A673 (cell line): ENCODE results near the gene SPEM3.

ENCODE experiments used
- EZH2 ChIP-seq: fragments of 200-600 bp; sonication (generic); IDR thresholded peaks from 2 replicates; pipeline ENCODE4 v1.6.1; 2017; ENCODE audit warnings: borderline replicate concordance, low read depth, mild to moderate bottlenecking, mixed read lengths, antibody characterized with exemption, low read length; ENCODE audit not compliant: poor library complexity, severe bottlenecking
- TF ChIP-seq, protein P1 (sequence below): fragments of 300-800, 200-600 bp; sonication (generic); conservative IDR thresholded peaks from 2 replicates; pipeline ENCODE4 v1.5.1; 2017; ENCODE audit warnings: low read depth, mild to moderate bottlenecking, antibody characterized with exemption, low read length, moderate library complexity, mixed read lengths

DNA sequence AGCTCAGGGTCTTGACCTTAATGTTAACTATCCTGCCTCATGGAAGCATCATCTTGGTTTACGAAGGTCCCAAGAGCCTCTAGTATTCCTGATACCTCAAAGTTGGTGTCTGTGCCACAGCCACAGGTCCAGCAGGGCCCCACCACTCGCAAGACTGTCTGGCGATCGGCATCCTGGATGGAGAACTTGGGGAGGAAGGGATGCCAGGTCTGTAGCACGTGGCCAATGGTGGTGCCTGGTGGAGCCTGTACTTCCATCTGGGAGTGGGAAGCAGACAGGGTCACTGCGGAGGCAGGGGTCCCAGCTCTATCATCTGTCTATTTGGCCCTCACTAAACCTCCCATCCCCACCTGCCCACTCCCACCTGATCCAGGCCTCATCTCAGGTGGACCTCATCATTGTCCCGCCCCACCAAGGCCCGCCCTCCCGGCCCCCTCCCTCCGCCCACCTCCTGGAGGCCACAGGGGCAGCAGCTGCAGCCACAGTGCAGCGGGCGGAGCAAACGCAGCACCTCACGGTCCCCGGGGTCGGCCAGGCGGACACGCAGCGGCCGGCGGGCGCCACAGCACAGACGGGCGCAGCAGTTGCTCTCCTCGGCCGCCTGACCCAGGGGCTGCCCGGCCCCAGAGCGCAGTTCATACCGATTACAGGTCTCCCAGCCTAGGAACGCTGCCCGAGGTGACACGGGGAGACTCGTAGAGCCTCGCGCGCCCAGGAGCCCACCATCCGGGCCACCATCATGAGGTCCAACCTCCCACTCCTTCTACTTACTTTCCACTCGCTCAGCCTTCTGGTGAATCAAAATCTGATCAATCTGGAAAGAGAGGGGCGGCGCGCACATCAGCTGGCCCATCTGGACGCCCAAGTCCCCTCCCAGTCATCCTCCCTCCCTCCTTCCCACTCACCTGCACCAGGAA lies 35.7 kb upstream of the SPEM3 start:
- TF ChIP-seq, protein P1, sequence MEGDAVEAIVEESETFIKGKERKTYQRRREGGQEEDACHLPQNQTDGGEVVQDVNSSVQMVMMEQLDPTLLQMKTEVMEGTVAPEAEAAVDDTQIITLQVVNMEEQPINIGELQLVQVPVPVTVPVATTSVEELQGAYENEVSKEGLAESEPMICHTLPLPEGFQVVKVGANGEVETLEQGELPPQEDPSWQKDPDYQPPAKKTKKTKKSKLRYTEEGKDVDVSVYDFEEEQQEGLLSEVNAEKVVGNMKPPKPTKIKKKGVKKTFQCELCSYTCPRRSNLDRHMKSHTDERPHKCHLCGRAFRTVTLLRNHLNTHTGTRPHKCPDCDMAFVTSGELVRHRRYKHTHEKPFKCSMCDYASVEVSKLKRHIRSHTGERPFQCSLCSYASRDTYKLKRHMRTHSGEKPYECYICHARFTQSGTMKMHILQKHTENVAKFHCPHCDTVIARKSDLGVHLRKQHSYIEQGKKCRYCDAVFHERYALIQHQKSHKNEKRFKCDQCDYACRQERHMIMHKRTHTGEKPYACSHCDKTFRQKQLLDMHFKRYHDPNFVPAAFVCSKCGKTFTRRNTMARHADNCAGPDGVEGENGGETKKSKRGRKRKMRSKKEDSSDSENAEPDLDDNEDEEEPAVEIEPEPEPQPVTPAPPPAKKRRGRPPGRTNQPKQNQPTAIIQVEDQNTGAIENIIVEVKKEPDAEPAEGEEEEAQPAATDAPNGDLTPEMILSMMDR, result no peak
- no peak for TF ChIP-seq EZH2
